Gastroesophageal sphincter (tissue), 3 donors: Measurements from ENCODE around the gene CCDC97.

ENCODE experiments used
- POLR2A ChIP-seq, 2 donors: fragments of 450-650 bp; IDR thresholded peaks; one replicate each; pipeline ENCODE4 v1.6.1; 2017; ENCODE audit warnings: antibody characterized with exemption in 2 of 2, mild to moderate bottlenecking in 2 of 2, moderate library complexity in 1 of 2
- TF ChIP-seq, protein P1 (sequence below), 4 experiments: fragments of 200-600 bp in 2 of 4; fragments of 450-650 bp in 2 of 4; sonication (generic) in 1 of 4; IDR thresholded peaks; one replicate each; pipeline ENCODE4 v1.5.1; 2017 to 2019; ENCODE audit warnings: antibody characterized with exemption in 4 of 4, mild to moderate bottlenecking in 2 of 4, moderate library complexity in 2 of 4

DNA sequence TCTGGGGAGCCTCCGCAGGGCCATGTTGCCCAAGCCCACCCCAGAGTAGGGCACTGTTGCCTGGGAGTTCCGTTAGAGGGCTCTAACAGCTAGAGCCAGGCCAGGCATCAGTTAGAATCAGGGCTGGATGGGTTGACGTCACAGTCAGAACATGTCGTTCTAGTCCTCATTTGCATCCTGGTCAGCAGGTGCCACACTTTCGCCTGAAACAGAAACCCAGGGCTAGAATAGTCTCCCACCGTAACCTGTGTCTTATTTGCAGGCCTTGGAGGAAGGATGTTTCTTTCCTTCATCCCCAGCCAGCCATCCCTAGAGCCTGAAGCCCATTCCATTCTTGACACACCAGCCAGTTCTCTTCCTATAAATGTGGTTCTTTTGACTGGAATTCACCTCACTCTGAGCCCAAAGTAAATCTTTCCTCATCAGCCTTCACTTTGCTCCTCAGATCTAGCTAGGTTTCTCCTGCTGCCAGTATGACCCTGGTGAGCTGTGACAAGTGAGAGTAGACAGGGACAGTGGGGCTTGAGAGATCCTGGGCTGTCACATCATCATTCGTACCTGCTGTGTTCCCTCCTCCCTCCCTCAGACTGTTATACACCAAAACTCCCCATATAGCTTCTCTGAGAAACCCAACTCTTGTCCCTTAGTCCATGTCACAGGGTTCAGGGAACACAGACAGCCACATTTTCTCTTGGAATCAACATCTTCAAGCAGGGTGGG is 12.2 kb upstream of the CCDC97 start:
- TF ChIP-seq, protein P1, sequence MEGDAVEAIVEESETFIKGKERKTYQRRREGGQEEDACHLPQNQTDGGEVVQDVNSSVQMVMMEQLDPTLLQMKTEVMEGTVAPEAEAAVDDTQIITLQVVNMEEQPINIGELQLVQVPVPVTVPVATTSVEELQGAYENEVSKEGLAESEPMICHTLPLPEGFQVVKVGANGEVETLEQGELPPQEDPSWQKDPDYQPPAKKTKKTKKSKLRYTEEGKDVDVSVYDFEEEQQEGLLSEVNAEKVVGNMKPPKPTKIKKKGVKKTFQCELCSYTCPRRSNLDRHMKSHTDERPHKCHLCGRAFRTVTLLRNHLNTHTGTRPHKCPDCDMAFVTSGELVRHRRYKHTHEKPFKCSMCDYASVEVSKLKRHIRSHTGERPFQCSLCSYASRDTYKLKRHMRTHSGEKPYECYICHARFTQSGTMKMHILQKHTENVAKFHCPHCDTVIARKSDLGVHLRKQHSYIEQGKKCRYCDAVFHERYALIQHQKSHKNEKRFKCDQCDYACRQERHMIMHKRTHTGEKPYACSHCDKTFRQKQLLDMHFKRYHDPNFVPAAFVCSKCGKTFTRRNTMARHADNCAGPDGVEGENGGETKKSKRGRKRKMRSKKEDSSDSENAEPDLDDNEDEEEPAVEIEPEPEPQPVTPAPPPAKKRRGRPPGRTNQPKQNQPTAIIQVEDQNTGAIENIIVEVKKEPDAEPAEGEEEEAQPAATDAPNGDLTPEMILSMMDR (IDR thresholded peaks at IDR 0.05): no peak
- no peak for TF ChIP-seq POLR2A (IDR thresholded peaks at IDR 0.05)
